K562 (cell line): ENCODE data around the gene OR2T34.
"Not testable (repeated sequence)": the region's sequence is repeated elsewhere in the genome, so short reads cannot be mapped to it uniquely, and the experiment has no call there.

Source experiments
- BCL6 ChIP-seq: fragments of 250-450 bp; sonication (Bioruptor Pico); IDR thresholded peaks from 2 replicates; pipeline ENCODE4 v1.4.0; 2020
- CREB3 ChIP-seq: fragments of 450-650 bp; conservative IDR thresholded peaks from 2 replicates; pipeline ENCODE4 v1.6.1; 2016; ENCODE audit warnings: missing genetic modification characterization, low read depth, mild to moderate bottlenecking, missing compliant biosample characterization, moderate library complexity
- CTCF ChIP-seq, 3 experiments: IDR thresholded peaks in 2 of 3; conservative IDR thresholded peaks in 1 of 3; 2 replicates each; pipeline ENCODE4 v1.5.1; 2011 to 2012; ENCODE audit warnings: low read length in 3 of 3, mild to moderate bottlenecking in 3 of 3, control low read depth in 2 of 3, improper control_type of control experiment in 1 of 3, inconsistent platforms in 1 of 3, low read depth in 1 of 3, mixed read lengths in 1 of 3, moderate library complexity in 1 of 3; ENCODE audit not compliant: insufficient read depth in 2 of 3
- ELK1 ChIP-seq: sonication (generic); formaldehyde crosslinking; IDR thresholded peaks from 2 replicates; pipeline ENCODE4 v1.8.1; 2022; ENCODE audit warnings: missing genetic modification reagents
- ETS1 ChIP-seq: conservative IDR thresholded peaks from 2 replicates; pipeline ENCODE4 v1.6.1; 2011; ENCODE audit warnings: low read depth, mild to moderate bottlenecking, low read length; ENCODE audit not compliant: control insufficient read depth
- HMGN3 ChIP-seq: IDR thresholded peaks from 2 replicates; pipeline ENCODE4 v1.6.1; 2011; ENCODE audit warnings: borderline replicate concordance, low read depth, mild to moderate bottlenecking, mixed read lengths, low read length; ENCODE audit not compliant: insufficient read length; ENCODE audit errors: extremely low read depth
- MXI1 ChIP-seq: IDR thresholded peaks from 2 replicates; pipeline ENCODE4 v1.6.1; 2011; ENCODE audit warnings: low read depth, mild to moderate bottlenecking, improper control_type of control experiment, low read length
- NFYB ChIP-seq: IDR thresholded peaks from 2 replicates; pipeline ENCODE4 v1.6.1; 2011; ENCODE audit warnings: mild to moderate bottlenecking, moderate library complexity; ENCODE audit not compliant: insufficient read length; ENCODE audit errors: extremely low read depth
- RBM22 ChIP-seq: fragments of 200-400 bp; formaldehyde crosslinking; IDR thresholded peaks from 2 replicates; pipeline ENCODE4 v1.6.1; 2018; ENCODE audit warnings: low read length, low read depth; ENCODE audit not compliant: poor library complexity, severe bottlenecking
- REST ChIP-seq, 2 experiments: fragments of 450-650 bp; formaldehyde crosslinking in 1 of 2; IDR thresholded peaks; 2 replicates each; pipeline versions ENCODE4 v1.4.0 to v1.6.1; 2014 to 2020; ENCODE audit warnings: mild to moderate bottlenecking in 2 of 2, borderline replicate concordance in 1 of 2, low read depth in 1 of 2
- TAF15 ChIP-seq: fragments of 200-400 bp; formaldehyde crosslinking; IDR thresholded peaks from 2 replicates; pipeline ENCODE4 v1.6.1; 2017; ENCODE audit warnings: mild to moderate bottlenecking, low read depth, low read length, moderate library complexity
- ZNF584 ChIP-seq: fragments of 200-800 bp; sonication (Bioruptor generic); IDR thresholded peaks from 2 replicates; pipeline ENCODE4 v1.6.1; 2016; ENCODE audit warnings: low read depth, mild to moderate bottlenecking, missing genetic modification characterization, missing compliant biosample characterization
- TF ChIP-seq, protein P1 (sequence below), 2 experiments: IDR thresholded peaks in 1 of 2; conservative IDR thresholded peaks in 1 of 2; 2 replicates each; pipeline ENCODE4 v1.6.1; 2016; ENCODE audit warnings: low read depth in 2 of 2, mild to moderate bottlenecking in 1 of 2, missing compliant biosample characterization in 1 of 2, missing genetic modification characterization in 1 of 2, moderate library complexity in 1 of 2

DNA sequence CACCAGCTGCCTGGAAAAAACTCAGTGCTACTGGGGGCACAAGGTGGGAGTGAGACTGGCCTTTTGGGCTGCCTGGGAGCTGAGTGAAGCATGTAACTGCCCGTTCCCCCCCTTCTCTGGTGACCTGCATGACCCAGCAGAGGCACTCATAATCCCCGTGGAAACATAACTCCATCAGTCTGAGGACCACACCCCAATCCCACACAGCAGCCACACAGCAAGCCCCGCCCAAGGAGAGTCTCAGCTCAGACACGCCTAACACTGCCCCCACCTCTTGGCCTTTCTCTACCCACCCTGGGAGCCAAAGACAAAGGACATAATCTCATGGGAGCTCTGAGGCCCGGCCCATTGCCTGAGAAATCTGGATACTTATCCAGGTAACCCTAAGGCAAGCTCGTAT, 23.5 kb downstream of the OR2T34 start:
- not testable (repeated sequence) for TF ChIP-seq NFYB; BCL6; MXI1; HMGN3; ZNF584 (CRISPR knock-in tag); CTCF (IDR thresholded peaks at IDR 0.05 in 2 of 3, conservative IDR thresholded peaks at IDR 0.05 in 1 of 3; ENCODE audit: insufficient read depth in 2 of 3, low read depth in 1 of 3, low read length in 3 of 3); ETS1; ELK1 (CRISPR knock-in tag); TAF15; REST (IDR thresholded peaks at IDR 0.05; ENCODE audit: borderline replicate concordance); REST (CRISPR knock-in tag; IDR thresholded peaks at IDR 0.05; ENCODE audit: low read depth); CREB3 (tag); RBM22
- TF ChIP-seq, protein P1, sequence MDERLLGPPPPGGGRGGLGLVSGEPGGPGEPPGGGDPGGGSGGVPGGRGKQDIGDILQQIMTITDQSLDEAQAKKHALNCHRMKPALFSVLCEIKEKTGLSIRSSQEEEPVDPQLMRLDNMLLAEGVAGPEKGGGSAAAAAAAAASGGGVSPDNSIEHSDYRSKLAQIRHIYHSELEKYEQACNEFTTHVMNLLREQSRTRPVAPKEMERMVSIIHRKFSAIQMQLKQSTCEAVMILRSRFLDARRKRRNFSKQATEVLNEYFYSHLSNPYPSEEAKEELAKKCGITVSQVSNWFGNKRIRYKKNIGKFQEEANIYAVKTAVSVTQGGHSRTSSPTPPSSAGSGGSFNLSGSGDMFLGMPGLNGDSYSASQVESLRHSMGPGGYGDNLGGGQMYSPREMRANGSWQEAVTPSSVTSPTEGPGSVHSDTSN (CRISPR knock-in tag; IDR thresholded peaks at IDR 0.05; ENCODE audit: low read depth) = not testable (repeated sequence)
- TF ChIP-seq, protein P1 (tag; conservative IDR thresholded peaks at IDR 0.05; ENCODE audit: low read depth) = not testable (repeated sequence)
